SK-N-SH (cell line): ENCODE results near the gene TMEM168.
"Not testable (repeated sequence)": the region's sequence is repeated elsewhere in the genome, so short reads cannot be mapped to it uniquely, and the experiment has no call there.

Experiments
- EP300 ChIP-seq, 2 experiments: IDR thresholded peaks; 2 replicates each; pipeline versions ENCODE4 v1.4.0 to v1.6.1; 2012; ENCODE audit warnings: borderline replicate concordance in 1 of 2, low read depth in 1 of 2, low read length in 1 of 2
- EZH2phosphoT487 ChIP-seq: fragments of 200-600 bp; sonication (generic); IDR thresholded peaks from 2 replicates; pipeline ENCODE4 v1.6.1; 2017; ENCODE audit warnings: low read depth, mixed run types, mild to moderate bottlenecking, antibody characterized with exemption, moderate library complexity, borderline replicate concordance
- FOSL2 ChIP-seq: IDR thresholded peaks from 2 replicates; pipeline ENCODE4 v1.4.0; 2012; ENCODE audit warnings: low read depth, mild to moderate bottlenecking, moderate library complexity, borderline replicate concordance
- JUND ChIP-seq: IDR thresholded peaks from 2 replicates; pipeline ENCODE4 v1.4.0; 2012
- MXI1 ChIP-seq: IDR thresholded peaks from 2 replicates; pipeline ENCODE4 v1.6.1; 2012; ENCODE audit warnings: mild to moderate bottlenecking, low read depth, low read length, improper control_type of control experiment
- NFIC ChIP-seq: IDR thresholded peaks from 2 replicates; pipeline ENCODE4 v1.4.0; 2012; ENCODE audit warnings: borderline replicate concordance
- NRF1 ChIP-seq: IDR thresholded peaks from 2 replicates; pipeline ENCODE4 v1.6.1; 2012; ENCODE audit warnings: low read depth, mild to moderate bottlenecking, low read length
- POLR2AphosphoS5 ChIP-seq: IDR thresholded peaks from 2 replicates; pipeline ENCODE4 v1.6.1; 2012; ENCODE audit warnings: low read depth, low read length
- RCOR1 ChIP-seq: fragments of 150-350 bp; IDR thresholded peaks from 2 replicates; pipeline ENCODE4 v1.6.1; 2017; ENCODE audit warnings: antibody characterized with exemption, low read length
- TAF1 ChIP-seq: IDR thresholded peaks from 2 replicates; pipeline ENCODE4 v1.6.1; 2012; ENCODE audit warnings: low read depth, mild to moderate bottlenecking, low read length, moderate library complexity, borderline replicate concordance
- TCF12 ChIP-seq: IDR thresholded peaks from 2 replicates; pipeline ENCODE4 v1.4.0; 2012
- TF ChIP-seq, protein P1 (sequence below): IDR thresholded peaks from 2 replicates; pipeline ENCODE4; 2012
- TF ChIP-seq, protein P2 (sequence below): fragments of 200-600 bp; sonication (generic); IDR thresholded peaks from 2 replicates; pipeline ENCODE4 v1.6.1; 2017; ENCODE audit warnings: antibody characterized with exemption, mild to moderate bottlenecking, moderate library complexity

DNA sequence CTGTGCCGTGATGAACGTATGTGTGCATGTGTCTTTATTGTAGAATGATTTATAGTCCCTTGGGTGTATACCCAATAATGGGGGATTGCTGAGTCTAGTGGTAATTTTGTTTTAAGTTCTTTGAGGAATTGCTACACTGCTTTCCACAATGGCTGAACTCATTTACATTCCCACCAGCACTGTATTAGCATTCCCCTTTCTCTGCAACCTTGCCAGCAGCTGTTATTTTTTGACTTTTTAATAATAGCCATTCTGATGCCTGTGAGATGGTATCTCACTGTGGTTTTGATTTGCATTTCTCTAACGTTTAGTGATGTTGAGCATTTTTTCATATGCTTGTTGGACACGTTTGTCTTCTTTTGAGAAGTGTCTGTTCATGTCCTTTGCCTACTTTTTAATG, 45.7 kb upstream of the TMEM168 start:
- not testable (repeated sequence) for TF ChIP-seq EZH2phosphoT487; EP300 (IDR thresholded peaks at IDR 0.05; ENCODE audit: borderline replicate concordance in 1 of 2, low read depth in 1 of 2, low read length in 1 of 2); TCF12; MXI1; FOSL2; RCOR1; NFIC; TAF1; POLR2AphosphoS5; JUND; NRF1
- TF ChIP-seq, protein P1, sequence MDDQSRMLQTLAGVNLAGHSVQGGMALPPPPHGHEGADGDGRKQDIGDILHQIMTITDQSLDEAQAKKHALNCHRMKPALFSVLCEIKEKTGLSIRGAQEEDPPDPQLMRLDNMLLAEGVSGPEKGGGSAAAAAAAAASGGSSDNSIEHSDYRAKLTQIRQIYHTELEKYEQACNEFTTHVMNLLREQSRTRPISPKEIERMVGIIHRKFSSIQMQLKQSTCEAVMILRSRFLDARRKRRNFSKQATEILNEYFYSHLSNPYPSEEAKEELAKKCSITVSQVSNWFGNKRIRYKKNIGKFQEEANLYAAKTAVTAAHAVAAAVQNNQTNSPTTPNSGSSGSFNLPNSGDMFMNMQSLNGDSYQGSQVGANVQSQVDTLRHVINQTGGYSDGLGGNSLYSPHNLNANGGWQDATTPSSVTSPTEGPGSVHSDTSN = not testable (repeated sequence)
- TF ChIP-seq, protein P2, sequence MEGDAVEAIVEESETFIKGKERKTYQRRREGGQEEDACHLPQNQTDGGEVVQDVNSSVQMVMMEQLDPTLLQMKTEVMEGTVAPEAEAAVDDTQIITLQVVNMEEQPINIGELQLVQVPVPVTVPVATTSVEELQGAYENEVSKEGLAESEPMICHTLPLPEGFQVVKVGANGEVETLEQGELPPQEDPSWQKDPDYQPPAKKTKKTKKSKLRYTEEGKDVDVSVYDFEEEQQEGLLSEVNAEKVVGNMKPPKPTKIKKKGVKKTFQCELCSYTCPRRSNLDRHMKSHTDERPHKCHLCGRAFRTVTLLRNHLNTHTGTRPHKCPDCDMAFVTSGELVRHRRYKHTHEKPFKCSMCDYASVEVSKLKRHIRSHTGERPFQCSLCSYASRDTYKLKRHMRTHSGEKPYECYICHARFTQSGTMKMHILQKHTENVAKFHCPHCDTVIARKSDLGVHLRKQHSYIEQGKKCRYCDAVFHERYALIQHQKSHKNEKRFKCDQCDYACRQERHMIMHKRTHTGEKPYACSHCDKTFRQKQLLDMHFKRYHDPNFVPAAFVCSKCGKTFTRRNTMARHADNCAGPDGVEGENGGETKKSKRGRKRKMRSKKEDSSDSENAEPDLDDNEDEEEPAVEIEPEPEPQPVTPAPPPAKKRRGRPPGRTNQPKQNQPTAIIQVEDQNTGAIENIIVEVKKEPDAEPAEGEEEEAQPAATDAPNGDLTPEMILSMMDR = not testable (repeated sequence)
